WTC11 (cell line): ENCODE measurements around the gene ENTHD1. TPM values are rescaled to one million over a fixed set of nuclear protein-coding genes. Genes with fewer than 3 reads are reported as not detected.
A peak's percentile ranks its signal among the peaks of the same experiment; 100 is the strongest.

ENCODE experiments used
- ATAC-seq: fragments of 200-7000 bp; cut with Tn5 transposase; 2 replicates; pipeline ENCODE4 v1.10.0; 2021; ENCODE audit warnings: mild to moderate bottlenecking, moderate library complexity
- CTCF ChIA-PET: fragments of 300-600 bp; sonication (Branson Sonifier 250); formaldehyde crosslinking; loops from one replicate; lab custom pipeline; 2021; ENCODE audit warnings: antibody characterized with exemption; lab: Charles Lee
- POLR2A ChIA-PET: fragments of 350-600 bp; sonication (Branson Sonifier 250); formaldehyde crosslinking; loops from one replicate; lab custom pipeline; 2021; ENCODE audit warnings: antibody characterized with exemption; lab: Charles Lee
- DNase-seq: peaks from one replicate; pipeline ENCODE4 v3.0.0; 2021; ENCODE audit warnings: low spot score
- H3K27ac Mint-ChIP-seq: 2 replicates; pipeline ENCODE4 v1.8.0; 2021; ENCODE audit warnings: mixed read lengths
- H3K27me3 Mint-ChIP-seq: 2 replicates; pipeline ENCODE4 v1.8.0; 2021; ENCODE audit warnings: low read depth, mild to moderate bottlenecking, moderate library complexity, mixed read lengths
- H3K36me3 Mint-ChIP-seq: 2 replicates; pipeline ENCODE4 v1.8.0; 2021; ENCODE audit warnings: mixed read lengths
- H3K4me1 Mint-ChIP-seq: 2 replicates; pipeline ENCODE4 v1.8.0; 2022; ENCODE audit warnings: mixed read lengths
- H3K4me3 Mint-ChIP-seq: 2 replicates; pipeline ENCODE4 v1.8.0; 2021; ENCODE audit warnings: mild to moderate bottlenecking, moderate library complexity, mixed read lengths
- H3K9me3 Mint-ChIP-seq: 2 replicates; pipeline ENCODE4 v1.8.0; 2021; ENCODE audit warnings: mixed read lengths
- AFF4 ChIP-seq: sonication (generic); formaldehyde crosslinking; IDR thresholded peaks from 2 replicates; pipeline ENCODE4 v1.8.1; 2023; ENCODE audit warnings: mild to moderate bottlenecking, missing genetic modification reagents, borderline replicate concordance
- AR ChIP-seq: fragments of 250-450 bp; sonication (Bioruptor Pico); IDR thresholded peaks from 2 replicates; pipeline ENCODE4 v1.9.0; 2021; ENCODE audit warnings: mild to moderate bottlenecking
- ATF3 ChIP-seq: sonication (generic); formaldehyde crosslinking; conservative IDR thresholded peaks from 2 replicates; pipeline ENCODE4 v1.8.1; 2022; ENCODE audit warnings: mild to moderate bottlenecking, missing genetic modification reagents
- ATF6 ChIP-seq: sonication (generic); formaldehyde crosslinking; IDR thresholded peaks from 2 replicates; pipeline ENCODE4 v1.8.1; 2023; ENCODE audit warnings: mild to moderate bottlenecking, missing genetic modification reagents
- CBFB ChIP-seq: sonication (generic); formaldehyde crosslinking; IDR thresholded peaks from 2 replicates; pipeline ENCODE4 v1.8.1; 2022; ENCODE audit warnings: mild to moderate bottlenecking, low read depth, missing genetic modification reagents
- E2F4 ChIP-seq: sonication (generic); formaldehyde crosslinking; IDR thresholded peaks from 2 replicates; pipeline ENCODE4 v1.8.1; 2022; ENCODE audit warnings: low read depth, mild to moderate bottlenecking, moderate library complexity, missing genetic modification reagents, borderline replicate concordance
- ESRRA ChIP-seq: sonication (generic); formaldehyde crosslinking; IDR thresholded peaks from 2 replicates; pipeline ENCODE4 v1.8.1; 2022; ENCODE audit warnings: mild to moderate bottlenecking, missing genetic modification reagents, borderline replicate concordance
- GTF2I ChIP-seq: fragments of 250-450 bp; sonication (Bioruptor Pico); conservative IDR thresholded peaks from 2 replicates; pipeline ENCODE4 v1.4.0; 2021; ENCODE audit warnings: mild to moderate bottlenecking
- JAZF1 ChIP-seq: fragments of 250-450 bp; sonication (Bioruptor Pico); IDR thresholded peaks from 2 replicates; pipeline ENCODE4 v1.9.0; 2021; ENCODE audit warnings: moderate library complexity, mild to moderate bottlenecking, inconsistent platforms
- PRRX2 ChIP-seq: fragments of 250-450 bp; sonication (Bioruptor Pico); IDR thresholded peaks from 2 replicates; pipeline ENCODE4 v1.8.0; 2021; ENCODE audit warnings: mild to moderate bottlenecking
- SMAD3 ChIP-seq: sonication (generic); formaldehyde crosslinking; IDR thresholded peaks from 2 replicates; pipeline ENCODE4 v1.8.0; 2022; ENCODE audit warnings: missing genetic modification reagents, mild to moderate bottlenecking, borderline replicate concordance
- SMAD4 ChIP-seq: sonication (generic); formaldehyde crosslinking; IDR thresholded peaks from 2 replicates; pipeline ENCODE4 v1.8.0; 2022; ENCODE audit warnings: mild to moderate bottlenecking, missing genetic modification reagents
- SOX15 ChIP-seq: fragments of 250-450 bp; sonication (Bioruptor Pico); IDR thresholded peaks from 2 replicates; pipeline ENCODE4 v1.9.0; 2021; ENCODE audit warnings: mild to moderate bottlenecking
- TEAD4 ChIP-seq: sonication (generic); formaldehyde crosslinking; IDR thresholded peaks from 2 replicates; pipeline ENCODE4 v1.8.0; 2022; ENCODE audit warnings: mild to moderate bottlenecking, missing genetic modification reagents
- ZBTB43 ChIP-seq: sonication (generic); formaldehyde crosslinking; IDR thresholded peaks from 2 replicates; pipeline ENCODE4 v1.8.1; 2023; ENCODE audit warnings: mild to moderate bottlenecking, missing genetic modification reagents
- ZNF425 ChIP-seq: fragments of 250-450 bp; sonication (Bioruptor Pico); conservative IDR thresholded peaks from 2 replicates; pipeline ENCODE4 v1.9.0; 2021; ENCODE audit warnings: mild to moderate bottlenecking
- ZNF671 ChIP-seq: fragments of 250-450 bp; sonication (Bioruptor Pico); IDR thresholded peaks from 2 replicates; pipeline ENCODE4 v1.8.0; 2021; ENCODE audit warnings: mild to moderate bottlenecking
- total RNA-seq: library from RNA; stranded (reverse); gene quantifications from 3 replicates; pipeline ENCODE4 v1.2.3, GENCODE V29; 2021
- TF ChIP-seq, protein P1 (sequence below): sonication (generic); formaldehyde crosslinking; IDR thresholded peaks from 2 replicates; pipeline ENCODE4 v1.8.1; 2023; ENCODE audit warnings: mild to moderate bottlenecking, missing genetic modification reagents, moderate library complexity
- TF ChIP-seq, protein P2 (sequence below): sonication (generic); formaldehyde crosslinking; IDR thresholded peaks from 2 replicates; pipeline ENCODE4 v1.8.1; 2022; ENCODE audit warnings: missing genetic modification reagents, borderline replicate concordance

Gene ENTHD1
- total RNA-seq, 1 experiment from 2014 or later, result not detected

GRCh38 chr22:39706376-39707140, 187.0 kb downstream of the ENTHD1 start:
- H3K4me1 Mint-ChIP-seq, result peaks cover 10% of the 10 kb centered on the region
- no peak overlapping the region for H3K4me3 Mint-ChIP-seq
- ChIA-PET CTCF (interaction anchor here (1.2 kb wide), 1 partner anchor 163 kb away, joined by 3 read pairs; no protein-coding TSS in a partner anchor), POLR2A (no interaction called here)
- TF ChIP-seq ESRRA (CRISPR knock-in tag) (no peak), SMAD4 (no peak), ZBTB43 (CRISPR knock-in tag) (no peak), ATF3 (no peak), JAZF1 (CRISPR knock-in tag) (no peak), ZNF671 (CRISPR knock-in tag) (no peak), TEAD4 (CRISPR knock-in tag) (no peak), CBFB (CRISPR knock-in tag) (no peak), GTF2I (CRISPR knock-in tag) (no peak), E2F4 (CRISPR knock-in tag) (no peak), PRRX2 (no peak), SMAD3 (CRISPR knock-in tag) (no peak), ATF6 (CRISPR knock-in tag) (no peak), AR (CRISPR knock-in tag) (no peak), AFF4 (CRISPR knock-in tag) (no peak), SOX15 (CRISPR knock-in tag) (no peak), ZNF425 (CRISPR knock-in tag) (no peak)
- TF ChIP-seq, protein P1, sequence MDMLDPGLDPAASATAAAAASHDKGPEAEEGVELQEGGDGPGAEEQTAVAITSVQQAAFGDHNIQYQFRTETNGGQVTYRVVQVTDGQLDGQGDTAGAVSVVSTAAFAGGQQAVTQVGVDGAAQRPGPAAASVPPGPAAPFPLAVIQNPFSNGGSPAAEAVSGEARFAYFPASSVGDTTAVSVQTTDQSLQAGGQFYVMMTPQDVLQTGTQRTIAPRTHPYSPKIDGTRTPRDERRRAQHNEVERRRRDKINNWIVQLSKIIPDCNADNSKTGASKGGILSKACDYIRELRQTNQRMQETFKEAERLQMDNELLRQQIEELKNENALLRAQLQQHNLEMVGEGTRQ (CRISPR knock-in tag), result no peak
- TF ChIP-seq, protein P2, sequence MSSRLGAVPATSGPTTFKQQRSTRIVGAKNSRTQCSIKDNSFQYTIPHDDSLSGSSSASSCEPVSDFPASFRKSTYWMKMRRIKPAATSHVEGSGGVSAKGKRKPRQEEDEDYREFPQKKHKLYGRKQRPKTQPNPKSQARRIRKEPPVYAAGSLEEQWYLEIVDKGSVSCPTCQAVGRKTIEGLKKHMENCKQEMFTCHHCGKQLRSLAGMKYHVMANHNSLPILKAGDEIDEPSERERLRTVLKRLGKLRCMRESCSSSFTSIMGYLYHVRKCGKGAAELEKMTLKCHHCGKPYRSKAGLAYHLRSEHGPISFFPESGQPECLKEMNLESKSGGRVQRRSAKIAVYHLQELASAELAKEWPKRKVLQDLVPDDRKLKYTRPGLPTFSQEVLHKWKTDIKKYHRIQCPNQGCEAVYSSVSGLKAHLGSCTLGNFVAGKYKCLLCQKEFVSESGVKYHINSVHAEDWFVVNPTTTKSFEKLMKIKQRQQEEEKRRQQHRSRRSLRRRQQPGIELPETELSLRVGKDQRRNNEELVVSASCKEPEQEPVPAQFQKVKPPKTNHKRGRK (CRISPR knock-in tag), result no peak
- H3K9me3 Mint-ChIP-seq, result no peaks in the 10 kb centered on the region
- H3K27ac Mint-ChIP-seq, result 0 out of 2 replicates have a peak overlapping the region, but pooled peaks have one; percentile 19
- H3K36me3 Mint-ChIP-seq, result no peaks in the 10 kb centered on the region
- ATAC-seq, result peak; percentile 56
- DNase-seq, result no peak
- no peaks in the 10 kb centered on the region; the same call in 1 of the 2 replicates for H3K27me3 Mint-ChIP-seq
